Kidney epithelial cell (primary cell): Measurements from ENCODE around the gene ZNF594. TPM values are rescaled to one million over a fixed set of nuclear protein-coding genes. Genes with fewer than 3 reads are reported as not detected.
"Not testable (repeated sequence)": the region's sequence is repeated elsewhere in the genome, so short reads cannot be mapped to it uniquely, and the experiment has no call there.

Experiments
- DNase-seq: peaks from one replicate; pipeline ENCODE4 v3.0.0-alpha.2; 2010; ENCODE audit warnings: low read depth
- H3K27me3 ChIP-seq: 2 replicates; pipeline ENCODE4 v1.6.0; 2011; ENCODE audit warnings: low read length; ENCODE audit not compliant: control insufficient read depth, insufficient read depth
- H3K36me3 ChIP-seq: 2 replicates; pipeline ENCODE4 v1.5.1; 2011; ENCODE audit warnings: low read length; ENCODE audit not compliant: control insufficient read depth, insufficient read depth
- H3K4me3 ChIP-seq: 2 replicates; pipeline ENCODE4 v1.5.1; 2011; ENCODE audit warnings: low read depth, mild to moderate bottlenecking, control low read depth, low read length
- total RNA-seq: library from RNA; depleted of rRNA; stranded (reverse); fragments of >200 nt; gene quantifications from 2 replicates; pipeline ENCODE4 v1.2.3, GENCODE V29; 2015
- TF ChIP-seq, protein P1 (sequence below): IDR thresholded peaks from 2 replicates; pipeline ENCODE4 v1.5.1; 2011; ENCODE audit warnings: mild to moderate bottlenecking, moderate library complexity, low read length, control low read depth, inconsistent platforms; ENCODE audit not compliant: insufficient read depth, poor library complexity, severe bottlenecking

ZNF594 gene
- total RNA-seq, 1 donor from 2014 or later = 9.4 TPM

DNA sequence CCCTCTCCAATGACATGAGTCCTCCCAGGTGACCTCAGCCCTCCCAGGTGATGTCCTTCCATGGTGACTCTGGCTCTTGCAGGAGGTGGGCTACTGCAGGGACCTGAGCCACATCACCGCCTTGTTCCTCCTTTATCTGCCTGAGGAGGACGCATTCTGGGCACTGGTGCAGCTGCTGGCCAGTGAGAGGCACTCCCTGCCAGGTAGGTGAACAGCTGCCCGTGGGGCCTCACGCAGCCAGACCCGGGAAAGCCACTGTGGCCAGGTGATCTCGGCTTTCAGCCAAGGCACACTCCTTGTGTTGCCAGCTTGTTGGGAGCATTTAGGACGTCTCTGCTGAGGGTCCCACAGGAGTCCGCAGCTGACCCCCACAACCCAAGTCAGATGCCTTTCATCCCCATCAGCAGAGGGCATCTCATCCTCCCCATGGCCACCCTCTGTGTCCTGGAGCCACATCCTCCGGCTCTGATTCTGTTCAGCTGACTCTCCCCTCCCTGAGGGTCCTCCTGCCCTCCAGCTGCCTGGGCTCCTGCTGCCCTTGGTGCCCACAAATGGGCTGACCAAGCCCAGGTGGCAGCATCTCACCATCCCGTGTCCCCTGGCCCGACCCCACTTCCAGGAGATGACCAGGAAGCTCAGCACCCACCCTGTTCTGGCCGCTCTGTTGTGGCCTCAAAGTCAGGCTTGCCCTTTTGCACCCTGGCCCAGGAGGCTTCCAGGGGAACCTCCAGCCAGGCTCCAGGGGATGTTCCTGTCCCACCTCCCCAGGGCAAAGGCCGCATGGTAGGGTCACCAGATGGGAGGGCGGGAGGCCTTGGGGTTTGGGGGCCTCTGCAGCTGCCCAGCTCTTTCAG is 55.7 kb downstream of the ZNF594 start:
- Histone ChIP-seq H3K36me3 (no peaks in the 10 kb centered on the region), H3K27me3 (no peaks in the 10 kb centered on the region), H3K4me3 (no peak overlapping the region)
- TF ChIP-seq, protein P1, sequence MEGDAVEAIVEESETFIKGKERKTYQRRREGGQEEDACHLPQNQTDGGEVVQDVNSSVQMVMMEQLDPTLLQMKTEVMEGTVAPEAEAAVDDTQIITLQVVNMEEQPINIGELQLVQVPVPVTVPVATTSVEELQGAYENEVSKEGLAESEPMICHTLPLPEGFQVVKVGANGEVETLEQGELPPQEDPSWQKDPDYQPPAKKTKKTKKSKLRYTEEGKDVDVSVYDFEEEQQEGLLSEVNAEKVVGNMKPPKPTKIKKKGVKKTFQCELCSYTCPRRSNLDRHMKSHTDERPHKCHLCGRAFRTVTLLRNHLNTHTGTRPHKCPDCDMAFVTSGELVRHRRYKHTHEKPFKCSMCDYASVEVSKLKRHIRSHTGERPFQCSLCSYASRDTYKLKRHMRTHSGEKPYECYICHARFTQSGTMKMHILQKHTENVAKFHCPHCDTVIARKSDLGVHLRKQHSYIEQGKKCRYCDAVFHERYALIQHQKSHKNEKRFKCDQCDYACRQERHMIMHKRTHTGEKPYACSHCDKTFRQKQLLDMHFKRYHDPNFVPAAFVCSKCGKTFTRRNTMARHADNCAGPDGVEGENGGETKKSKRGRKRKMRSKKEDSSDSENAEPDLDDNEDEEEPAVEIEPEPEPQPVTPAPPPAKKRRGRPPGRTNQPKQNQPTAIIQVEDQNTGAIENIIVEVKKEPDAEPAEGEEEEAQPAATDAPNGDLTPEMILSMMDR = no peak
- DNase-seq = no peak

DNA sequence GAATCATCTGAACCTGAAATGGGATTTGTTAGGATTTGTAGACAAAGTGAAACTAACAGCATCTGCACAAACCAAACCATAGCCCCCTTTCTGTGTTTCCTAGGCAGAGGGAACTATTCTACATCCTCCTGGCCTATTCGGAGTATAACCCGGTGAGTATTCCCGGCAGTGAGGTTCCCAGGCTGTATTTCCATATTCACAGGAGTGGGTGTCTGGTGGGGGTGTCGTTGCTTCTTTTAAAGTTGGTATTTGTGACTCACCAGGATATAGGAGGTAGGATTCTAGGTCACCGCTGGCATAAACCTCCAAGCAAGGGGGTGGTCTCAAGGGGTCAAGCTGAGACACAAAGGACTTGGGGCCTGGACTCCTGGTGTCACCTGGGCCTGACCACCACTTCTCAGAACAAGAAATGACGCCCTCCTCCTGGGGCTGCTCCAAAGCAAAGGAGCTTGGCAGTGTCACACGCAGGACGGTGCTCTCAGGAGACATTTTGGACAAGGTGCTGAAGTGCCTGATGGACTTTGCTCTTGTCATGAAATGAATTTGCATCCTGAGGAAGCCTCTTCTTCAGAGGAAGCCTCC is 56.4 kb downstream of the ZNF594 start:
- not testable (repeated sequence) for H3K27me3 ChIP-seq, H3K36me3 ChIP-seq, DNase-seq, H3K4me3 ChIP-seq

- DNase-seq = not testable (repeated sequence)
Observed at GRCh38 chr17:5134571-5134970, 57.1 kb downstream of the ZNF594 start.

DNA sequence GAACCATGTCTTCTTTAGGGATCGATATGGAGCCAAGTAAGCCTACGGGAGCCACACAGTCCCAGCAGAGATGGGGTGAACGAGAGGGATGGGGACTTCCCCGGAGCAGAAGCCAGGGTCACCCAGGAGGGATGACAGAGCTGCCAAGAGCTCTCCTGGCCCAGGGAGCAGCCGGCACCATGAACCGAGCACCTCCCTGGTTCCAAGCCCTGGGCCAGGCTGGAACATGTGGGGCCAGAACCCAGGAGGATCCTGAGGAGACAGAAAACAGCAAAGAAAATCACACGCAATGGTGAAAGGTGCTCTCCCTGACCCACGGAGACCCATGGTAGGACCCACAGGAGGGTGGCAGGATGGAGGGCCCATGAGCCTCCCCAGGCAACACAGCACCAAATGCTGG is 57.7 kb downstream of the ZNF594 start:
- not testable (repeated sequence) for DNase-seq, H3K36me3 ChIP-seq

More at GRCh38 chr17:5134571-5134970, 57.1 kb downstream of the ZNF594 start:
- not testable (repeated sequence) for H3K4me3 ChIP-seq, H3K27me3 ChIP-seq, H3K36me3 ChIP-seq

DNA sequence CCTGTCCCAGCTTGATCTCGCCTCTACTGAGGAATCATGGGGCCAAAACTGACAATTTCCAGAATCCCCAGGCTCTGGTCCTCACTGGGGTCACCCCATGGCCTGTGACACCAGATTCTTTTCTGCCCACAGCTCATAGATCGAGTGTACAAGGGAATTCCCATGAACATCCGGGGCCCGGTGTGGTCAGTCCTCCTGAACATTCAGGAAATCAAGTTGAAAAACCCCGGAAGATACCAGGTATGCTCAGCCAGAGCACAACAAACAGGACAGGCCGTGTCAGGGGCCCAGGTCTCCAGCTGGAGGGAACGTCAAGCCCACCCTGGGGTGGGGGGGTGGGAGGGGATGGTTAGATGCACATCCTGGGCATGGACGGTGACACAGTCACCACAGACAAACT is 58.4 kb downstream of the ZNF594 start:
- TF ChIP-seq, protein P1 = no peak
- Histone ChIP-seq H3K36me3 (no peaks in the 10 kb centered on the region), H3K27me3 (no peaks in the 10 kb centered on the region), H3K4me3 (no peak overlapping the region)
- DNase-seq = no peak

More for the DNA sequence above, 57.7 kb downstream of the ZNF594 start:
- not testable (repeated sequence) for H3K4me3 ChIP-seq, H3K27me3 ChIP-seq

DNA sequence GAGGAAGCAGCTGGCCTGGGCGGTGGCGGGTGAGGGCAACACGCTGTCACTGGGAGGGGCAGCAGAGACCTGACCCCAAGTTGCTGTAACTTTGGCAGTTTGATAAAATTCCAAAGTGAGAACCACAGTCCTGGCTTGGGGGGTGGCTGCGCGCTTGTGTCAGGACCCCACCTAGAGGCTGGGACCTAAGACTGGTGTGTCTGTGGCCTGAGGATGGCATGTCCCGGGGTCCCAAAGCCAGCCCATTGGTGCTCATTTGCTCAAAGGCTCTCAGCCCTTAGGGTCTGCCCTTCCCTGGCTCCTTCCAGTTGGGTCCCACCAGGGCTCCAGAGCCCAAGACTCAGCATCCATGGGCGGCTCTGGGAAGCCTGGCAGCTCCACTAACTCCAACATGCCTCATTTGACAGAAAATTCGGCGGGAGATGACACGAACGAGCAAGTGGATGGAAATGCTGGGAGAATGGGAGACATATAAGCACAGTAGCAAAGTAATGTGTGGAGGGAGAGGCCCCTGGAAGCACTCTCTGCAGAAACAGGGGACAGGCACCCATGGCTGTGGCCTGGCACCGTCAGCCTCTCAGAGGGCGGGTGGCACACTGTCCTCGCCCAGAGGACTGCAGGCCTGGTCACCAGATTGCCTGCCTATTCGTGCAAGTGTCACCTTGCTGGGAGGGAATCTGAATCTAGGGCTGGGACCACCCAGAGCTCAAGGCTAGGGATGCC is 59.0 kb downstream of the ZNF594 start:
- not testable (repeated sequence) for H3K36me3 ChIP-seq, H3K4me3 ChIP-seq, H3K27me3 ChIP-seq, DNase-seq

- not testable (repeated sequence) for DNase-seq
Observed at GRCh38 chr17:5131799-5132502, 59.7 kb downstream of the ZNF594 start.

DNA sequence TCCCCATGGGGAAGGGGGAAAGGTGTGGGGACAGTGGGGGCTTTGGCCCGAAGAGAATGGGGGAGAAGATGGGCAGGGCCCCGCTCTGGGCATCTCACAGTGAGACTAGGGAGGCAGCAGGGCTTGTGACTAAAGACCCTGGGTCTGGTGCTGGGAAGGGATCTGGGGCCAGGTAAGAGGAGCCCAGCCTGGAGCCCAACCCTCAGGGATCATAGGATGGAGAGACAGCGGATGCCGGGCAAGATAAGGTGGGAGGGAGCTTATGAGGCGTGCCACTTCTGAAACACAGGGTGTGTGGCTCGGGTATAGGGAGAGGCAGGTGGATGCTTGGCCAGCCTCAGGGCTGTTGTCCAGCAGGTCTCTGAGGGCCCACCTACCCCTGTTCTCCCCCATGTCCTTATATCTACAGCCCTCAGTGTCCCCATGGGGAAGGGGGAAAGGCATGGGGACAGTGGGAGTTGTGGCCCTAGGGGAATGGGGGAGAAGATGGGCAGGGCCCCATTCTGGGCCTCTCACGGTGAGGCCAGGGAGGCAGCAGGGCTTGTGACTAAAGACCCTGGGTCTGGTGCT is 60.4 kb downstream of the ZNF594 start:
- H3K27me3 ChIP-seq = no peaks in the 10 kb centered on the region
- H3K4me3 ChIP-seq = no peak overlapping the region
- no peak for DNase-seq
- H3K36me3 ChIP-seq = no peaks in the 10 kb centered on the region
- TF ChIP-seq, protein P1 = no peak

More at GRCh38 chr17:5131799-5132502, 59.7 kb downstream of the ZNF594 start:
- H3K27me3 ChIP-seq, H3K36me3 ChIP-seq, H3K4me3 ChIP-seq: not testable (repeated sequence)

DNA sequence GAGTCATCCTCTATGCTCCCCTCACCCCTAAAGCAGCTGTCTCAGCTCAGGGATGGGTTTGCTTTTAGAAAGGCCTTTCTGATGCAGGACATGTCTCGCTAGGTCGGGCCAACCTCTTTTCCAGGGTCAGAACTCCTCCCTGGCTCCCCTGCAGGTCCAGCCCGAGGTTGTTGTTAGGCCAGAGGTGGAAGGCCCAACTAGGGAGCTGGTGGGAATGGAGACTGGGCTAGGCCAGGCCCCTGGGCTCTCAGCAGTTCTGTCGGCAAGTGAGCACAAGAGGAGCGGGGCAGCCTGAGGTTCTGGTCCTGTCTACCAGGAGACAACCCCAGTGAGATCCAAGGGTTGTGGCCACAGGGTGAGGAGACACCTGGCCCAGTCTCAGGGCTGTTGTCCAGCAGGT is 61.0 kb downstream of the ZNF594 start:
- H3K4me3 ChIP-seq, DNase-seq, H3K36me3 ChIP-seq, H3K27me3 ChIP-seq: not testable (repeated sequence)

DNA sequence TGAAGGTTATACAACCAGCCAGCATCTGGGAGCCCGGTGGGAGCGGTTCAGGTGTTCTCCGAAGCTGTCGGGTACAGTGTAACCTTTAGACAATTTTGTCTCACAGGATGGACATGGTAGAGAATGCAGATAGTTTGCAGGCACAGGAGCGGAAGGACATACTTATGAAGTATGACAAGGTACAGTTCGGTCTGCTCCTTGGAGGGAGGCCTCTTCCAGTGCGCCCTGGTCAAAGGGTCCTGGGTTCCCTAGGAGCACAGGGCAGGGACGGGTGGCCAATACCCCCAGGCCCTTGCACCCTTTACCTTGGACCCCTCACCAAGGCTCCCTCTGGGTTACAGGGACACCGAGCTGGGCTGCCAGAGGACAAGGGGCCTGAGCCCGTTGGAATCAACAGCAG is 61.4 kb downstream of the ZNF594 start:
- not testable (repeated sequence) for H3K36me3 ChIP-seq, DNase-seq, H3K27me3 ChIP-seq, H3K4me3 ChIP-seq
